Suppressor macrophage treated with lipopolysaccharide for 1 hour (primary cell): ENCODE measurements around the gene FN1.
A peak's percentile ranks its signal among the peaks of the same experiment; 100 is the strongest.

ENCODE experiments used
- DNase-seq, 3 donors: peaks; one replicate each; pipeline ENCODE4 v3.0.0-alpha.2; 2020 to 2022

Gene FN1

GRCh38 chr2:215435870-215436704 is at the start of gene FN1:
FN1 (minus strand) TSS chr2:215436068; CDS start chr2:215435802, 266 bp downstream.
- DNase-seq, result peak; percentile 87 to 96 (median 95)

DNA sequence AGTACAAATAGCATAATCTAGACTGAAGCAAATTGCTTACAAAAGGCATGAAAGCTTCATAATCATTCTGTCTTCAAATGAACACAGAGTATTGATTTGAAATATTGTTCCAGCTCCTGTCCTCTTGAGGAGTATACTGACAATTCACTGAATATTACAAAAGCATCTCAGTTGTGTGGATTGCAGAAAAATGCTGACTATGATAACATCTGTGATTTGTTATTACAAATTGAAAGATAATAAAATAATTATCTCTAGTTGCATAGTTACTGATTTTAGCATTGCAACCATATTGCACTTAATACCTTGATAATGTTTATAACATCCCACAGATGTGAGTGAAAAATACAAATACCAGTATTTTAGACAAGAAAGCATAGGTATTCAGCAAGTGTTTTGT is 49.2 kb upstream of the FN1 start:
- no peak for DNase-seq

DNA sequence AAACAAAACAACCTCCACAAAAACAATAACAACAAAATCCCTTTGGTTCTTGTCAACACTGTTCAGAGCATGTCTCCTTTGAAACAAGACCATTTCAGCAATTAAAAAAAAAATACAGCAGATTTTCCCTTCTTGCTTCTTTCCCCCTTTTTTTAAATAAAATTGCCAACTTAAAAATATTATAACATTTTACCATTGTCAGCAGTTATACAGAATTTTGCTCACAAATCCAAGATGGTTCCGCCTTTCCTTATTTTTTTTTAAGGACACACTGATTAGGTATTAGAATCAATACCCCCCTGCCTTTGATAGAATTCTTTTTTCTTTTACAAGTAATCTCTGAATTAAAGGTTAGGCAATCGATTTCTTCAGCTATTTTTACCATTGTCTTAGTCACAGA is 48.7 kb upstream of the FN1 start:
- DNase-seq, result no peak

DNA sequence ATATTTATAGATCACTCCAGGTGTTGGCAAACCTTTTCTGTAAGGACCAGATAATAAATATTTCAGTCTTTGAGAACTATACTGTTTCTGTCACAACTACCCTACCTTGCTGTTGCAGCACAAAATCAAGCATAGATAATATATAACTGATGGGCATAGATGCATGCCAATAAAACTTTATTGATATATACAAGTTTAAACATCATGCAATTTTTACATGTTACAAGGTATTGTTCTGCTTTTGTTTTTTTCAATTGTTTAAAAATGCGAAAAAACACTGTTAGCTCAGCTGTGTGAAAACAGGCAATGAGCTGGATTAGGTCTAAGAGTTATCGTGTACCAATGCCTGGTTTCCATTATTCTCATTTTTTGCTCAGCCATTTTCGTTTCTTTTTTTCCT is 47.6 kb upstream of the FN1 start:
- DNase-seq, result no peak

GRCh38 chr2:215479536-215480240 is 43.8 kb upstream of the FN1 start:
- no peak for DNase-seq

DNA sequence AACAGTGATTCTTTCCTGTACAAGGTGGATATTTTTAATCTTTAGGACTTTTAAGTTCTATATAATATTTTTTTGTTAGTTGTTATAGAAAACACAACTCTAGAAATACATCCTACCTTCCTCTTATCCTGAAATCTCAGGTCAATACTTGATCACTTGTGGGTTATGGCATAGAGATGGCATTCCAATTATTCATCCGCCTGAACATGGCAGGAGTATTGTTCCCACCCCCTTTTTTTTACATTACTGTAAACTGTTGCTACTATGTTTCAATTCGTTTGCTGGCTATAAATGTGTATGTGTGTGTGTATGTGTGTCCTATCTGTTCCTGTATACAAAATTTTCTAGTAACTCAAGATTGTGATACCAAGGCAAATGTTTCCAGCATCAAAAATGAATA is 43.3 kb upstream of the FN1 start:
- no peak for DNase-seq

- no peak for DNase-seq
Observed at GRCh38 chr2:215476424-215476823, 40.6 kb upstream of the FN1 start.

DNA sequence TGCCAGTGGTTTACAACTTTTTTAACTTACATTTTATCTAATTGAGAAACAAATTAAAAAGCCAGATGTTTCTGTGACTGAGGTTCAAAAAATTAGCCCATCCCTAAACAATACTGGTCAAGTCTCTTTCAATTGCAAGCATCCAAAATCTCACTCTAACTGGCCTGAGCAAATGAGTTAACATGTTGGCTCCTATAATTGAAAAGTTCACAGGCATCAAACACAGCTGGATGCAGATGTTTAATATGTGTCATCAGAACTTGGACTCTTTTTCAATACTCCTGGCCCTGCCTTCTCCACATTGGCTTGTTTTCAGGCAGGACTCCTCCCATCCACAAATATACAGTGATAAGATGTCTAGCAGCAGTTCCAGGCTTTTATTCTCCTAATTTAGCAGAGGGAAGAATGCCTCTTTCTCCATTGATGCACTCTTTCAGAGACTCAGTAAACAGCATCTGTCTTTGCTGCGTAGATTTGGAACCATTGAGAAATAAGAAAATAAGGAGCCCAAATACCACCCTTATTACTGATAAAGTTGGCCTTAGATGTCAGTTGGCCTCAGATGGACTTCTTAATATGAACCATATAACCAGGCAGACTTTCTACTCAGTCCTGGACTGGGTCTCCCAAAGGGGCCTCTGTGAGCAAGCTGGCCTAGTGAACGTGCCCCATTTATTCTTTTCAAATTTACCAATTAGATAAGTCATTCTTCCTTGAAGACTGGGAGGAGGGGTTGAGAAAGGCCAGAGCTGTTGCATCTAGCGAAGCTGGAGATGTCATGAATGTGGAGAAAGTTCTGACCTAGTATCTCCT is 30.4 kb upstream of the FN1 start:
- DNase-seq, result no peak

DNA sequence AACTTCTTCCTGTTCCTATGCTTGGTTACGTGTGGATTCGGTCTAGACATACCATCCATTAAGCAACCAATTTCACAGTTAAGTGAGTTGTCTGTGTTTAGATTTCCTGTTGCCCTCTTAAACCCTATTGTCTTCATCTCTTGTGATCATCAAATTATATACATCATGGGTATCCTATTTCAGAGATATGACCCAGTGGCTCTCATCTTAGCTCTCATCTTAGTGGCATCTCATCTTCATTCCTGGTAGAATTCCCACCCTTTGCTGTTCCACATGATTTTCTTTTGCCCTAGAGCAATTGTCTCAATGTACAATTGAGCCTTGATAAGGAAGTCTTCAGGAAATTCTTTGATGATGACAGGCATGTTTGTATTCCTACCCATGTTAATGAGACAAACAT is 29.4 kb upstream of the FN1 start:
- DNase-seq, result no peak

- DNase-seq, result no peak
Observed at GRCh38 chr2:215461836-215462532, 26.1 kb upstream of the FN1 start.

GRCh38 chr2:215460682-215461382 is 25.0 kb upstream of the FN1 start:
- no peak for DNase-seq

DNA sequence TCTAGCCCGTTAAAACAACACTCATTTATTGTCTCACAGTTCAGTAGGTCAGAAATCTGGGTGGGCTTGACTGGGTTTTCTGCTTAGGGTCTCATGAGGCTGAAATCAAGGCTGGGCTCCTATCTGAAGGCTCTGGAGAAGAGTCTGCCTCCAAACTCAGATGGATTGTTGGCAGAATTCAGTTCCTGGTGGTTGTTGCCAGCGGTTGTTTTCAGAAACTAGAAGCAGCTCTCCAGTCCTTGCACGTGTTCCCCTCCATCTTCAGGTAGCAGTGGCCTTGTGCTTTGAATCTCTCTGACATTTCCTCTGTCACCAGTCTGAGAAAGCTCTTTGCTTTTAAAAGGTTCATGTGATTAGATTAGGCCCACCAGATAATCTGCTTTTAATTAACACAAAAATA is 20.1 kb upstream of the FN1 start:
- DNase-seq, result no peak

DNA sequence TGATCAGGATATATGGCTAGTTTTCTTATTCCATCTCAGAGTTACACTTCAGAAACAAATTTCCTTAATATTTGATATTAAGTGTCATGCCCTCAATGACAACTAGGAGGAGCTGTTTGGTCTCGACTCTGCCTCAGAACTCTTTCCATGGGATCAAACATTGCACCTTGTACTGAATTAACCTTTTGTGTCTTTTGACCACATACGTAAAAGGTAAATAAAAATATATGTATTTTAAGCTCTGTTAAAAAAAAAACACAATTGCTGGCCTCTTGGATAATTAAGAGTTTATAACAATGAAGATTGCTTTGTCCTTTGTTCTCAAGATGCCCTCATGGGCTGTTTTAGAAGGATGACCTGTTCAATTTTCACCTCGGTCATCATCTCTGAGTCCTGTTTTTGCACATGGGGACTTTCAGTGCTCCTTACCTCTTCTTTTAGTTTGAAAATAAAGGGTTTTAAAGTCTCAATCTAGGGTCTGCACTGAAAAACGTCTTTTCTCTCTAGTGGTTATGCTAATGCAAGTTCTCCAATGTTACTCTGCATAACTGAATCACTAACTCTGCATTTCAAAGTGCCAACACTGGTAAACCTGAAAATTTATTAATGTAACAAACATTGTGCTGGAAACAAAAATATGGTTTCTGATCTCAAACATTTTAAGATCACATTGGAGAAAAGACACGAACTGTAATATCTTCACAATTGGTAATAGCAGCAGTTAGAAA is 18.8 kb upstream of the FN1 start:
- DNase-seq, result peak; percentile 46 to 62 (median 48)

DNA sequence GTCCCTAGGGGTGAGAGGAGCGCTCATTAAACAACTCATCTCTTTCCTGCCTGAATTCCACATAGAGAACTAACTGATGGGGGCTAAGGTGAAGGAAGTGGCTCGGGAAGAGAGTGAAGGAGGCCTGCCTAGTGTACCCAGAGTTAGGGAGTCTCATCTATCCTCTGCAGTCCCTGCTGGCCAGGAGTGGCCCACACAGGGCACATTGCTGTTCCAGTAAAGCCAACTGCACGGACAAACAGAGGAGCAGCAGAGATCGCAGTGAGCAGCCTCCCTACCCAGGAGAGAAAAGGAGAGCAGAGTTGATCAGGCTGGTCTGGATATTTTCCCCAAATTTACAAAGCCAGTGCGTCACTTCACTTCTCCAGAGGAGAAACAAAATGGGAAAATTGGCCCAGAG is 16.9 kb upstream of the FN1 start:
- DNase-seq, result no peak

- no peak for DNase-seq
Observed at GRCh38 chr2:215451012-215451756, 15.3 kb upstream of the FN1 start.

DNA sequence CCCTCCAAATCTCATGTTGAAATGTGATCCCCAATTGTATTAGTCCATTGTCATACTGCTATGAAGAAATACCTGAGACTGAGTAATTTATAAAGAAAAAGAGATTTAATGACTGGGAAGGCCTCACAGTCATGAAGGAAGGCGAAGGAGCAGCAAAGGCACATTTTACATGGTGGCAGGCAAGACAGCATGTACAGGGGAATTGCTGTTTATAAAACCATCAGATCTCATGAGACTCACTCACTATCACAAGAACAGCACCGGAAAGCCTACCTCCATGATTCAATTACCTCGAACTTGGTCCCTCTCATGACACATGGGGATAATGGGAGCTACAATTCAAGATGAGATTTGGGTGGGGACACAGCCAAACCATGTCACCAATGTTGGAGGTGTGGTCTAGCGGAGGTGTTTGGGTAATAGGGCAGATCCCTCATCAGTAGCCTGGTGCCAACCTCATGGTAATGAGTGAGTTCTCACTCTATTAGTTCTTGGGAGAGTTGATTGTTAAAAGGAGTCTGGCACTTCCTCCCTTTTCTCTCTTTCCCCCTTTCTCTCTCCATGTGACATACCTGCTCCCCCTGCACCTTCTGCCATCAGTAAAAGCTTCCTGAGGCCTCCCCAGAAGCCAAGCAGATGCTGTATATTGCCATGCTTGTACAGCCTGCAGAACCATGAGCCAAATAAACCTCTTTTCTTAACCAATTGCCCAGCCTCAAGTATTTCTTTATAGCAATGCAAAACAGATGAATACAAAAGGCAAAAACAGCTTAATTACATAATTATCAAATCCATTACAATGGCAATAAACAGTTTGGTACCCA is 14.5 kb upstream of the FN1 start:
- no peak for DNase-seq

DNA sequence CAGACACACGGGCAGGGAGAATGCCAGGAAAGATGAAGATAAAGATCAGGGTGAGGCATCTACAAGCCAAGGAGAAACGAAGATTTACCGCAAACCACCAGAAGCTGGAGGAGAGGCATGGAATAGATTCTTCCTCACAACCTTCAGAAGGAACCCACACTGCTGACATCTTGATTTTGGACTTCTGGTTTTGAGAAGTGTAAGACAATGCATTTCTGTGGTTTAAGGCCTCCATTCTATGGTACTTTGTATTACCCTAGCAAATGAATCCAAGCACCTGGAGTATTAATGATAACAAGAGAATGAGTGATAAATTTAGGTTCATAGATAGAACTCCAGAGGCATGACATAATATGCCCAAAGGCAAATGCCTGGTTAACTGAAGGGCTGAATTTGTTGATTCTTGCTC is 11.8 kb upstream of the FN1 start:
- DNase-seq, result no peak

GRCh38 chr2:215447056-215447455 is 11.2 kb upstream of the FN1 start:
- no peak for DNase-seq

DNA sequence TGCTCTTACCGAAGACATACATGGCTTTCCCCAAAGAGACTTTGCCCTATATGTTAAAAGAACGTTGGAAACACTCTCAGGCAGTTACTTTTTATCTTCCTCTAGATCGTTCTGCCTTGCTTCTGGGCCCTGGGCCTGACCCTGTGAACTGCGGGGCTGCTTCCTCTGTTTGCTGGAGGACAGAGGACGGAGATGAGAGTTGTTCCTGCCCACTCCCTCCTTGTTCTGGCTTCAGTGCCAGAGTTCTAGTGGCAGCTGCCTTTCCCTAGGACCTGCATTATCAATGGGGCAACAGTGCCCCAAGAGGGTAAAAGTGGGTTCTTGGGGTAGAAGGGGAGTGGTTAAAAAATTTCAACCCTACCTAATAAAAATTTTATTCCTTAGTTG is 6.5 kb upstream of the FN1 start:
- peak in 2 of 3 donors; percentile 13 to 42 for DNase-seq
